Measurements from ENCODE around the gene GSG1L2.
"Not testable (repeated sequence)": the region's sequence is repeated elsewhere in the genome, so short reads cannot be mapped to it uniquely, and the experiment has no call there.

Gene GSG1L2

DNA sequence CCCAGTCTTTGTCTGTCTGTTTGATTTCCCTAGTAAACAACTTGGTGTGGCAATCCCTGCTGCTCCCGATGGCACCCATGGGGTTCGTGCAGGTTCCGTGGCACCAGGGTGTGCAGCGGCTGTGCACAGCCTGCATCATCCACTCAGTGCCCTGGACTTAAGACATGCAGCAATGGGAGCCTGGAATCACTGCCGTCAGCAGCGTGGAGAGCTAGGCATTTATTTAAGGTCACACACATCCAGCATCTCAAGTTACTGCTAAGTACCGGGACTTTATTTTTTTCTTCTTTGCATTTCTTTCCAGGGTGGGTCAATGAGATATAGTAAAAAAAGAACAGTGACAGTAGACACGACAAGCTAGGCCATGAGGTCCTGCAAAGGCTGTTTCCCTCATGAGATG, 33.3 kb downstream of the GSG1L2 start:
- DNase-seq = no peak

DNA sequence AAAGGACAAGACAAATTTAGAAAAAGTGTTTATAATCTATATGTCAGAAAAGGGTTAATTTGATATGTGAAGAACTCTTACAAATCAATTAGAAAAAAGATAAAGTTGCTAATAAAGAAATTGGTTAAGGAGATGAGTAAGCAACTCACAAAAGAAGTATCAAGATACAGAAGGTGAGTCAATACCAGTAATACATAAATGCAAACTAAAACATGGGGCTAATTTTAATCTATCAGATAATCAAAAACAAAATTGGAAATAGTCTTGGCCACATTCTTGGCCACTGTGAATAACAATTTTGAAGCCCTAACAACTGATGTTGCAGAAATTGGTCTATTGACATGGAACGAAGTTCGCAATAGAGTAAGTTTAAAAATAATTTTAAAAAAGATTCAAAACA, 37.3 kb downstream of the GSG1L2 start:
- no peak for DNase-seq

DNA sequence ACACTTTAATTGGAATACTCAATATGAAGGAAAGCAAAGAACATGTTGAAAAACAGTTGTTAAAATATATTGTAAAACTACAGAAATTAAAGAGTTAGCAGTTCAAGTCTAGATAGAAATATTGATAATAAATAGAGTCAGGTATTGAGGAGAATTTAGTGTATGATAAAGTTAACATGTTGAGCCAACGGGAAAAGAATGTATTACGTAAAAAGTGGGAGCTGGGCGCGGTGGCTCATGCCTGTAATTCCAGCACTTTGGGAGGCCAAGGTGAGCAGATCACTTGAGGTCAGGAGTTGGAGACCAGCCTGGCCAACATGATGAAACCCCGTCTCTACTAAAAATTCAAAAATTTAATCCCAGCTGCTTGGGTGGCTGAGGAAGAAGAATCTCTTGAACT, 38.4 kb downstream of the GSG1L2 start:
- not testable (repeated sequence) for DNase-seq

- DNase-seq = no peak
These were observed 38.8 kb downstream of the GSG1L2 start for GRCh38 chr17:9783050-9783449.

GRCh38 chr17:9780552-9780951, 41.3 kb downstream of the GSG1L2 start:
- no peak for DNase-seq

GRCh38 chr17:9776911-9777310, 45.0 kb downstream of the GSG1L2 start:
- DNase-seq = no peak

GRCh38 chr17:9772658-9773057, 49.2 kb downstream of the GSG1L2 start:
- DNase-seq = no peak

DNA sequence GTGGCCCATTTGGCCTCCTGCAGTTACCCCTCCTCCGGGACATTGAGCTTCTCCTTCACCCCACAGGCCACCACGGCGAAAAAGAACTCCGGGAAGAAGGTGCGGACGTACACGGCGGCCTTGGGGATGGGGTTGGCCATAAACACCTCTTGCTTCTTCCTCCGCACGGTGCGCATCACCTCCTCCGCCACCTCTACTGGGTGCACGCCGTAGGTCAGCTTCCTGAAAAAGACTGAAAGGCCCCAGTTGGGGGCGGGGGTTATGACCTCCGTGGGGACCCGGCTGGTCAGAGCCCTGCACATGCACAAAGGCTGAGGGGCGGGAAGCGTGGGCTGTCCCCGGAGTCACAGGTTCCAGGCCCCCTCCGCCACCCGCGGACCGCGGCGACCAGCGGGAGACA, 50.4 kb downstream of the GSG1L2 start:
- DNase-seq = no peak

GRCh38 chr17:9769036-9769695, 52.7 kb downstream of the GSG1L2 start:
- no peak for DNase-seq

DNA sequence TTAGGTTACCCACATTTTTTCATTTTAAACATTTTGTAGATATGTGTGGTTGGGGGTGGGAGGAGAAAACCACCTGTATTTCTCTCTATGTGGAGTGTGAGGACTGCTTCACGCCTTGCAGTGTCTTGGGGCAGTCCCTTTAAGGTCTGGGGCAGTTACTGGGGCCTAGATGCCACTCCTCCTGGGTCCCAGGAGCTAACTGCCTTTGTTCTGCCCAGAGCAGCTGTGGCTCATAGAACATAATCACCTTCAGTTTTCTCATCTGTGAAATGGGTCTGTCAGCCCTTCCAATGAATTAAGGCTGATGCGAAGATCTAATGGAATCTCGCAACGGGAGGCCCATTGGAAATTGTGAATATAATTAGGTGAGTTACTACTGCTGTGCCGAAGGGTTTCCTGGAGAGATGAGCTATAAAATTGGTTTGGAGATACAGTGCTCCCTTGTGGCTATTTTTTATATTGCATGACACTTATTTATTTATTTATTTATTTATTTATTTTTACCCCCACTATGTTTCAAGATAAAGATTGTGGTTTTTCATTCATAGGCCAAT, 53.4 kb downstream of the GSG1L2 start:
- peak; percentile 38 for DNase-seq

- no peak for DNase-seq
These were observed 54.4 kb downstream of the GSG1L2 start for GRCh38 chr17:9767432-9767991.

- no peak for DNase-seq
These were observed 54.9 kb downstream of the GSG1L2 start for GRCh38 chr17:9766970-9767369.

- DNase-seq = no peak
These were observed 56.6 kb downstream of the GSG1L2 start for GRCh38 chr17:9765322-9765721.

GRCh38 chr17:9763643-9764042, 58.2 kb downstream of the GSG1L2 start:
- DNase-seq = no peak

DNA sequence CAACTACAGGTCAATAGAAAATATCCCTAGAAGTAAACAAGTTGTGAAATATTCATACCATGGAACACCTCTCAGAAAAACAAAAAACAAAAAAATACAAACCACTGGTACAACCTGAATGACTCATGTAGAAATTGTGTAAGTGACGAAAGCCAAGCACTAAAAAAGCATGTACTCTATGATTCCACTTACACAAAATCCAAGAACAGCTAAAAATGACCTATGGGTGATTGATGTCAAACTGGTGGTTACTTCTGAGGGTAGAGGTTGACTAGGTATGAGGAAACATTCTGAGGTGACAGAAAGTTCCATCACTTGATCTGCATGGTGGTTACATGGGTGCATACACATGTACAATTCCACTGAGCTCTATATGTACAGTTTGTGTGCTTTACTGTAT, 61.6 kb downstream of the GSG1L2 start:
- DNase-seq = no peak

DNA sequence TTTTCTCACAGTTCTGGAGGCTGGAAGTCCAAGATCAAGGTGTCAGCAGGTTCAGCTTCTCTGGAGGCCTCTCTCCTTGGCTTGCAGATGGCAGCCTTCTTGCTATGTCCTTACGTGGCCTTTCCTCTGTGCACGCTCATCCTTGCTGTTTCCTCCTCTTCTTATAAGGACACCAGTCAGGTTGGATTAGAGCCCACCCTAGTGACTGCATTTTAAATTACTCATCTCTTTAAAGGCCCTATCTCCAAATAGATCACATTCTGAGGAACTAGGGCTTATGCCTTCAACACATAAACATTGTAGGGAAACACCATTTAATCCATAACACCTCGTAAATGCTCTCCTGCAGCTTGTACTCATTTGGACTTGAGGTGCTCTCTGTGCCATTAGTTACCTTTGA, 66.8 kb downstream of the GSG1L2 start:
- peak; percentile 33 for DNase-seq
